Gastroesophageal sphincter (tissue), 3 donors: ENCODE data around the gene PHKG2.

ENCODE experiments used
- CTCF ChIP-seq, 4 experiments: fragments of 200-600 bp in 2 of 4; fragments of 450-650 bp in 2 of 4; sonication (generic) in 1 of 4; IDR thresholded peaks; one replicate each; pipeline ENCODE4 v1.5.1; 2017 to 2019; ENCODE audit warnings: antibody characterized with exemption in 4 of 4, mild to moderate bottlenecking in 2 of 4, moderate library complexity in 2 of 4
- EP300 ChIP-seq: sonication (generic); formaldehyde crosslinking; IDR thresholded peaks from one replicate; pipeline ENCODE4 v1.6.1; 2017; ENCODE audit warnings: antibody characterized with exemption, mild to moderate bottlenecking
- POLR2A ChIP-seq, 2 donors: fragments of 450-650 bp; IDR thresholded peaks; one replicate each; pipeline ENCODE4 v1.6.1; 2017; ENCODE audit warnings: antibody characterized with exemption in 2 of 2, mild to moderate bottlenecking in 2 of 2, moderate library complexity in 1 of 2
- POLR2AphosphoS5 ChIP-seq: sonication (generic); formaldehyde crosslinking; IDR thresholded peaks from one replicate; pipeline ENCODE4 v1.6.1; 2017; ENCODE audit warnings: antibody characterized with exemption

DNA sequence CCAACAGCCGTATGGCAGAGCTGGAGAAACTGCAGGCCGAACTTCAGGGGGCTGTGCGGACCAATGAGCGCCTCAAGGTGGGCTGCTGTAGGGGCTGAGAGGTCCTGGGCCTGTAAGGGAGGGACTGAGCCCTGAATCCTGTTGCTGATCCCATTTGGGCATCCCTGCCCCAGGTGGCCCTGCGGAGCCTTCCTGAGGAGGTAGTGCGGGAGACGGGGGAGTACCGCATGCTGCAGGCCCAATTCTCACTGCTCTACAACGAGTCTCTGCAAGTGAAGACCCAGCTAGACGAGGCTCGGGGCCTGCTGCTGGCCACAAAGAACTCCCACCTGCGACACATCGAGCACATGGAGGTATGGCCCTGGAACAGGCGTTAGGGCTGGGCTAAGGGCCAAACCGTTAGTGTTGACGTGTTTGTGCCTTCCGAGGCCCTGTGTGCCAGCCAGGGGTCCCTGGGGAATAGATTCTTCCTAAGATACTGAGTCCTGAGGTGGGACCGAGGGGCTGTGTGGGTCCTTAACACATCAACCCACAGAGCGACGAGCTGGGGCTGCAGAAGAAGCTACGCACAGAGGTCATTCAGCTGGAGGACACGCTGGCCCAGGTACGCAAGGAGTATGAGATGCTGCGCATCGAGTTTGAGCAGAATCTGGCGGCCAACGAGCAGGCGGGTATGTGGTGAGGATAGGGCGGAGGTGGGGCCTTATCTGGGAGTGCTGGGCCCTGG, 18.1 kb downstream of the PHKG2 start:
- TF ChIP-seq CTCF (IDR thresholded peaks at IDR 0.05) = no peak
- no peak for TF ChIP-seq POLR2AphosphoS5
- TF ChIP-seq EP300 = no peak
- TF ChIP-seq POLR2A (IDR thresholded peaks at IDR 0.05) = no peak
